HG03442 (cell line): ENCODE data around the gene TECRL.

Source experiments
- ATAC-seq: cut with Tn5 transposase; IDR thresholded peaks from one replicate; pipeline ENCODE4 v1.9.1; 2021; ENCODE audit warnings: mild to moderate bottlenecking, moderate library complexity; ENCODE audit not compliant: unreplicated experiment

Gene TECRL

GRCh38 chr4:64330143-64330542 lies 79.1 kb downstream of the TECRL start:
- no peak for ATAC-seq

GRCh38 chr4:64327237-64327636 lies 82.0 kb downstream of the TECRL start:
- ATAC-seq = no peak

- ATAC-seq = no peak
Observed at GRCh38 chr4:64326507-64326906, 82.7 kb downstream of the TECRL start.

- no peak for ATAC-seq
Observed at GRCh38 chr4:64306255-64306565, 103.0 kb downstream of the TECRL start.

- no peak for ATAC-seq
Observed at GRCh38 chr4:64305565-64306254, 103.5 kb downstream of the TECRL start.

GRCh38 chr4:64272432-64272831 lies 136.8 kb downstream of the TECRL start:
- no peak for ATAC-seq

GRCh38 chr4:64271601-64272081 lies 137.6 kb downstream of the TECRL start:
- ATAC-seq = no peak

- ATAC-seq = no peak
Observed at GRCh38 chr4:64266669-64267068, 142.6 kb downstream of the TECRL start.

- no peak for ATAC-seq
Observed at GRCh38 chr4:64266263-64266662, 143.0 kb downstream of the TECRL start.

GRCh38 chr4:64251781-64252180 lies 157.5 kb downstream of the TECRL start:
- no peak for ATAC-seq

GRCh38 chr4:64250488-64250887 lies 158.8 kb downstream of the TECRL start:
- no peak for ATAC-seq

GRCh38 chr4:64250061-64250460 lies 159.2 kb downstream of the TECRL start:
- ATAC-seq = no peak

GRCh38 chr4:64248186-64248585 lies 161.1 kb downstream of the TECRL start:
- ATAC-seq = no peak

GRCh38 chr4:64230709-64231310 lies 178.4 kb downstream of the TECRL start:
- ATAC-seq = no peak
